Fibroblast of lung (primary cell): ENCODE data around the gene PRR7. TPM values are rescaled to one million over a fixed set of nuclear protein-coding genes. Genes with fewer than 3 reads are reported as not detected.

Experiments used
- DNase-seq, 2 donors: peaks; one replicate each; pipeline versions ENCODE4 v3.0.0 to v3.0.0-alpha.2; 2010; ENCODE audit warnings: low read depth in 2 of 2
- H2AFZ ChIP-seq: 2 replicates; pipeline ENCODE4 v1.5.1; 2012; ENCODE audit warnings: low read length, control low read depth, inconsistent platforms
- H3K27ac ChIP-seq: 2 replicates; pipeline ENCODE4 v1.5.1; 2011; ENCODE audit warnings: low read length, control low read depth; ENCODE audit not compliant: insufficient read depth
- H3K27me3 ChIP-seq: 2 replicates; pipeline ENCODE4 v1.5.1; 2011; ENCODE audit warnings: mild to moderate bottlenecking, low read length; ENCODE audit not compliant: control insufficient read depth, insufficient read depth
- H3K36me3 ChIP-seq: 2 replicates; pipeline ENCODE4 v1.5.1; 2011; ENCODE audit warnings: low read length; ENCODE audit not compliant: control insufficient read depth, insufficient read depth
- H3K4me1 ChIP-seq: 2 replicates; pipeline ENCODE4 v1.5.1; 2011; ENCODE audit warnings: low read length; ENCODE audit not compliant: control insufficient read depth, insufficient read depth; ENCODE audit errors: extremely low read depth
- H3K4me2 ChIP-seq: 2 replicates; pipeline ENCODE4 v1.5.1; 2011; ENCODE audit warnings: low read length, control low read depth; ENCODE audit not compliant: insufficient read depth; ENCODE audit errors: extremely low read depth
- H3K4me3 ChIP-seq, 4 experiments: fragments of 200-600 bp in 1 of 4; sonication (generic) in 1 of 4; replicated peaks in 1 of 4; 2 replicates each; pipeline ENCODE4 v1.5.1; 2011 to 2016; ENCODE audit warnings: low read length in 4 of 4, low read depth in 3 of 4, mild to moderate bottlenecking in 3 of 4, control low read depth in 2 of 4, inconsistent platforms in 1 of 4, mixed read lengths in 1 of 4; ENCODE audit not compliant: insufficient read depth in 1 of 4; ENCODE audit errors: control extremely low read depth in 1 of 4
- H3K79me2 ChIP-seq: 2 replicates; pipeline ENCODE4 v1.5.1; 2012; ENCODE audit warnings: mild to moderate bottlenecking, low read length, inconsistent platforms; ENCODE audit not compliant: control insufficient read depth, insufficient read depth
- H3K9ac ChIP-seq: 2 replicates; pipeline ENCODE4 v1.5.1; 2011; ENCODE audit warnings: mild to moderate bottlenecking, low read length, control low read depth; ENCODE audit not compliant: insufficient read depth
- H3K9me3 ChIP-seq: 2 replicates; pipeline ENCODE4 v1.5.1; 2012; ENCODE audit warnings: low read depth, low read length; ENCODE audit not compliant: control insufficient read depth, insufficient read depth
- H4K20me1 ChIP-seq: 2 replicates; pipeline ENCODE4 v1.5.1; 2011; ENCODE audit warnings: low read length; ENCODE audit not compliant: control insufficient read depth, insufficient read depth; ENCODE audit errors: extremely low read depth
- CTCF ChIP-seq, 2 donors: IDR thresholded peaks in 1 of 2; conservative IDR thresholded peaks in 1 of 2; 1 replicate in 1 of 2; 2 replicates in 1 of 2; pipeline ENCODE4 v1.5.1; 2011 to 2012; ENCODE audit warnings: low read length in 2 of 2, control low read depth in 1 of 2, inconsistent platforms in 1 of 2, low read depth in 1 of 2, mild to moderate bottlenecking in 1 of 2
- EZH2 ChIP-seq: IDR thresholded peaks from 2 replicates; pipeline ENCODE4 v1.5.1; 2012; ENCODE audit warnings: low read length, control low read depth, mild to moderate bottlenecking; ENCODE audit errors: missing control alignments
- polyA plus RNA-seq, 2 donors: library from polyadenylated mRNA; depleted of rRNA in 1 of 2; stranded (reverse) in 1 of 2; unstranded in 1 of 2; fragments of >200 nt; gene quantifications; 2 replicates each; pipeline ENCODE4 v1.2.1, GENCODE V29; 2011 to 2012; ENCODE audit warnings: missing spikeins in 1 of 2
- total RNA-seq: library from RNA; depleted of rRNA; stranded (reverse); fragments of >200 nt; gene quantifications from 2 replicates; pipeline ENCODE4 v1.2.1, GENCODE V29; 2014

The PRR7 gene
- total and polyA plus RNA-seq, 2 donors (not counting 1 experiment from before 2014, with no cell fraction given) = 1.6 to 2.3 TPM

GRCh38 chr5:177443144-177443983, 3.2 kb upstream of the PRR7 start:
- H3K36me3 ChIP-seq = peaks cover 5% of the 10 kb centered on the region
- H3K9ac ChIP-seq = no peak overlapping the region
- H2AFZ ChIP-seq = no peak overlapping the region
- H3K27me3 ChIP-seq = no peaks in the 10 kb centered on the region
- H3K27ac ChIP-seq = no peak overlapping the region
- no peak for DNase-seq
- no peaks in the 10 kb centered on the region for H3K9me3 ChIP-seq
- H3K4me3 ChIP-seq = no peak overlapping the region
- no peaks in the 10 kb centered on the region for H4K20me1 ChIP-seq
- peaks cover 7% of the 10 kb centered on the region for H3K4me1 ChIP-seq
- TF ChIP-seq EZH2 = no peak
- TF ChIP-seq CTCF (conservative IDR thresholded peaks at IDR 0.05 in 1 of 2, IDR thresholded peaks at IDR 0.05 in 1 of 2; ENCODE audit: low read depth in 1 of 2, low read length in 2 of 2) = no peak
- no peaks in the 10 kb centered on the region for H3K79me2 ChIP-seq
- no peak overlapping the region for H3K4me2 ChIP-seq

GRCh38 chr5:177444106-177445051, 2.2 kb upstream of the PRR7 start:
- Histone ChIP-seq H3K4me3 (no peak overlapping the region), H4K20me1 (no peaks in the 10 kb centered on the region), H3K9ac (no peak overlapping the region), H3K4me2 (no peak overlapping the region), H3K27me3 (no peaks in the 10 kb centered on the region), H3K36me3 (peaks cover 5% of the 10 kb centered on the region), H3K4me1 (peaks cover 7% of the 10 kb centered on the region), H3K79me2 (no peaks in the 10 kb centered on the region), H2AFZ (no peak overlapping the region), H3K9me3 (no peaks in the 10 kb centered on the region), H3K27ac (no peak overlapping the region)
- DNase-seq = no peak
- no peak for TF ChIP-seq EZH2
- no peak for TF ChIP-seq CTCF (conservative IDR thresholded peaks at IDR 0.05 in 1 of 2, IDR thresholded peaks at IDR 0.05 in 1 of 2; ENCODE audit: low read depth in 1 of 2, low read length in 2 of 2)
